GM18873 (cell line): ENCODE results near the gene CPEB2.

Source experiments
- ATAC-seq: cut with Tn5 transposase; IDR thresholded peaks from one replicate; pipeline ENCODE4 v1.9.1; 2021; ENCODE audit warnings: mild to moderate bottlenecking, moderate library complexity, moderate number of reproducible peaks; ENCODE audit not compliant: unreplicated experiment, low FRiP score

CPEB2 gene

DNA sequence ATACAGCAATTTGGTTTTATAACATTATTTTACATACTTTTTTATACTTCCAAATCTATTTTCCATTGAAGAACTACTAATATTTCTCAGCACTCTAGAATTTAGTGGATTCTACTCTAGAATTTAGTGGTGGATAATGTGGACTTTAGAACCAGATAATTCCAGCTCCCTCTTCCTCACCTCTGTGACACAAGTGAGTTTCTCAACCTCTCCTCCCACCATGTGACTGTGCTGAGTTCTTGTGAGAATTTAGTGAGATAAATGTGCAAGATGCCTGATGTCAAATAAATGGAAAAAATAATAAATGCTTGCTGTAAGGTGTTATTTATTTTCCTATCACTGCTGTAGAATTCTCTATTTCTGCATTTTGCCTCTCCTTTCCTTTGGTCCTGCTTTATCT lies 107.3 kb downstream of the CPEB2 start:
- no peak for ATAC-seq

DNA sequence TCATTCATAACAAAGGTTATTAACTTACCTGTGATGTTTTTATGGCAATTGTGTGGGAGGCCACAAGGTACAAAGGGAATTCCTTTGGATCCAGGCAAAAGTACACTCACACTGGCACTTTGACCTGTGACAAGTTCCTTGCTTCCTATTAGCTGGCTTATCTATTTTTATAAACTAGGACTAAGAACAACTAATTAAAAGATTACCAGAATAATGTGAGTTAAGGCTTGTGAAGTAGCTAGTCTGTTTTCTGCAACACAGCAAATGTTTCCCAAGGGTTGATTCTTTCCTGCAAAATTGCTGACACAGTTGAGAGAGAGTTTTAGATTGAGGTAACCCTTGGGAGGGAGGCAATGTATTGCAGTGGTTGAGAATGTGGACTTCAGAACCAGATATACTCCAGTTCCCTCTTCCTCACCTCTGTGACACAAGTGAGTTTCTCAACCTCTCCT lies 107.9 kb downstream of the CPEB2 start:
- ATAC-seq, result no peak

GRCh38 chr4:15116509-15117079 lies 114.3 kb downstream of the CPEB2 start:
- ATAC-seq, result no peak

- ATAC-seq, result no peak
Observed at GRCh38 chr4:15117270-15117946, 115.1 kb downstream of the CPEB2 start.

GRCh38 chr4:15118292-15118691 lies 116.0 kb downstream of the CPEB2 start:
- no peak for ATAC-seq
